IMR-90 (cell line): ENCODE results near the gene MEGF8. TPM values are rescaled to one million over a fixed set of nuclear protein-coding genes. Genes with fewer than 3 reads are reported as not detected.

ENCODE experiments used
- ATAC-seq: fragments of 200-7000 bp; cut with Tn5 transposase; 2 replicates; pipeline ENCODE4 v1.9.1; 2020; ENCODE audit warnings: low read depth, mild to moderate bottlenecking, moderate library complexity
- BruUV-seq: library from RNA; stranded (reverse); fragments of 400-500 nt; replicated peaks from 2 replicates; lab custom pipeline; 2021; lab: Mats Ljungman, UMichigan
- CTCF ChIA-PET: fragments of 300-600 bp; formaldehyde crosslinking; extraction: SDS; loops from one replicate; lab custom pipeline; 2021; ENCODE audit warnings: antibody characterized with exemption; lab: Yijun Ruan, JAX
- POLR2A ChIA-PET: fragments of 300-600 bp; sonication (Branson Sonifier 250); formaldehyde crosslinking; loops from one replicate; lab custom pipeline; 2022; ENCODE audit warnings: antibody characterized with exemption; ENCODE audit not compliant: unreplicated experiment; lab: Charles Lee
- DNase-seq: peaks from one replicate; pipeline ENCODE4 v3.0.0; 2013
- H2AFZ ChIP-seq: replicated peaks from 2 replicates; pipeline ENCODE3; 2013; ENCODE audit warnings: low read length, mild to moderate bottlenecking; ENCODE audit not compliant: poor library complexity
- H2AK5ac ChIP-seq: 2 replicates; pipeline ENCODE4 v1.6.1; 2013; ENCODE audit warnings: low read depth, low read length, inconsistent platforms
- H2AK9ac ChIP-seq: replicated peaks from 2 replicates; pipeline ENCODE3; 2013; ENCODE audit warnings: mild to moderate bottlenecking, low read depth, low read length, moderate library complexity; ENCODE audit not compliant: poor library complexity
- H2BK120ac ChIP-seq: 2 replicates; pipeline ENCODE4 v1.6.1; 2013; ENCODE audit warnings: low read depth, low read length, inconsistent platforms
- H2BK15ac ChIP-seq: 3 replicates; pipeline ENCODE4 v1.6.1; 2013; ENCODE audit warnings: low read depth, low read length, inconsistent platforms
- H2BK20ac ChIP-seq: 2 replicates; pipeline ENCODE4 v1.6.1; 2013; ENCODE audit warnings: low read depth, mild to moderate bottlenecking, inconsistent platforms, low read length, moderate library complexity
- H2BK5ac ChIP-seq: 2 replicates; pipeline ENCODE4 v1.6.1; 2013; ENCODE audit warnings: mild to moderate bottlenecking, low read depth, low read length, inconsistent platforms; ENCODE audit not compliant: poor library complexity, severe bottlenecking
- H3K14ac ChIP-seq: replicated peaks from 2 replicates; pipeline ENCODE4 v1.6.1; 2013; ENCODE audit warnings: low read depth, low read length, inconsistent platforms
- H3K18ac ChIP-seq: 2 replicates; pipeline ENCODE4 v1.6.1; 2013; ENCODE audit warnings: low read depth, low read length, control low read depth
- H3K23ac ChIP-seq: 2 replicates; pipeline ENCODE4 v1.6.1; 2013; ENCODE audit warnings: low read depth, low read length, inconsistent platforms
- H3K27ac ChIP-seq: 2 replicates; pipeline ENCODE4 v1.5.1; 2013; ENCODE audit warnings: mild to moderate bottlenecking, control low read depth, low read length; ENCODE audit not compliant: insufficient read depth
- H3K27me3 ChIP-seq: 2 replicates; pipeline ENCODE4 v1.6.1; 2013; ENCODE audit warnings: low read length; ENCODE audit not compliant: control insufficient read depth, insufficient read depth
- H3K36me3 ChIP-seq: 2 replicates; pipeline ENCODE4 v1.6.1; 2013; ENCODE audit warnings: low read length, mixed read lengths; ENCODE audit not compliant: control insufficient read depth, insufficient read depth
- H3K4ac ChIP-seq: 2 replicates; pipeline ENCODE4 v1.6.1; 2013; ENCODE audit warnings: low read depth, low read length, inconsistent platforms
- H3K4me1 ChIP-seq: 2 replicates; pipeline ENCODE4 v1.6.1; 2013; ENCODE audit warnings: low read length, mixed read lengths; ENCODE audit not compliant: control insufficient read depth, insufficient read depth
- H3K4me2 ChIP-seq: 2 replicates; pipeline ENCODE4 v1.6.1; 2013; ENCODE audit warnings: low read depth, mild to moderate bottlenecking, control low read depth, low read length, moderate library complexity
- H3K4me3 ChIP-seq: 2 replicates; pipeline ENCODE4 v1.5.1; 2013; ENCODE audit warnings: low read depth, mild to moderate bottlenecking, control low read depth, low read length, moderate library complexity; ENCODE audit not compliant: insufficient read depth
- H3K56ac ChIP-seq: 2 replicates; pipeline ENCODE4 v1.6.1; 2013; ENCODE audit warnings: low read length, inconsistent platforms; ENCODE audit not compliant: insufficient read depth; ENCODE audit errors: extremely low read depth
- H3K79me1 ChIP-seq, 2 experiments: 2 replicates each; pipeline ENCODE4 v1.6.1; 2013; ENCODE audit warnings: low read length in 2 of 2, inconsistent platforms in 1 of 2, low read depth in 1 of 2
- H3K9ac ChIP-seq: 2 replicates; pipeline ENCODE4 v1.6.1; 2013; ENCODE audit warnings: low read depth, low read length, control low read depth
- H3K9me1 ChIP-seq: 2 replicates; pipeline ENCODE4 v1.6.1; 2013; ENCODE audit warnings: low read length, inconsistent platforms; ENCODE audit not compliant: insufficient read depth
- H3K9me3 ChIP-seq: 2 replicates; pipeline ENCODE4 v1.6.1; 2013; ENCODE audit warnings: low read length; ENCODE audit not compliant: control insufficient read depth, insufficient read depth
- H4K20me1 ChIP-seq: 2 replicates; pipeline ENCODE4 v1.6.1; 2013; ENCODE audit warnings: low read length, inconsistent platforms; ENCODE audit not compliant: insufficient read depth
- H4K5ac ChIP-seq: 2 replicates; pipeline ENCODE4 v1.6.1; 2013; ENCODE audit warnings: mild to moderate bottlenecking, low read depth, low read length, control low read depth
- H4K8ac ChIP-seq, 2 experiments: 2 replicates each; pipeline ENCODE4 v1.6.1; 2013; ENCODE audit warnings: low read depth in 2 of 2, low read length in 2 of 2, control low read depth in 1 of 2, inconsistent platforms in 1 of 2
- H4K91ac ChIP-seq: 2 replicates; pipeline ENCODE4 v1.6.1; 2013; ENCODE audit warnings: low read depth, low read length, inconsistent platforms; ENCODE audit not compliant: insufficient read depth
- CEBPB ChIP-seq: IDR thresholded peaks from 2 replicates; pipeline ENCODE4 v1.6.1; 2012; ENCODE audit warnings: low read depth, low read length, improper control_type of control experiment
- CHD1 ChIP-seq: IDR thresholded peaks from 2 replicates; pipeline ENCODE4 v1.6.1; 2012; ENCODE audit warnings: low read depth, low read length, improper control_type of control experiment
- CTCF ChIP-seq: conservative IDR thresholded peaks from 2 replicates; pipeline ENCODE4 v1.5.1; 2012; ENCODE audit warnings: mild to moderate bottlenecking, low read depth, low read length, improper control_type of control experiment
- MAZ ChIP-seq: IDR thresholded peaks from 2 replicates; pipeline ENCODE4 v1.6.1; 2012; ENCODE audit warnings: low read depth, mild to moderate bottlenecking, low read length, improper control_type of control experiment, moderate library complexity, borderline replicate concordance
- MXI1 ChIP-seq: IDR thresholded peaks from 2 replicates; pipeline ENCODE4 v1.6.1; 2012; ENCODE audit warnings: low read depth, mild to moderate bottlenecking, low read length, moderate library complexity, borderline replicate concordance
- NFE2L2 ChIP-seq: fragments of 150-350 bp; IDR thresholded peaks from 2 replicates; pipeline ENCODE4 v1.6.1; 2016; ENCODE audit warnings: low read depth, mild to moderate bottlenecking, low read length
- RAD21 ChIP-seq: IDR thresholded peaks from 2 replicates; pipeline ENCODE4 v1.6.1; 2012; ENCODE audit warnings: low read length, improper control_type of control experiment
- WGBS, 2 experiments: methylation state at CpG; one replicate each; pipeline versions ENCODE4 v1.1.5 to v1.1.7; 2013; ENCODE audit warnings: missing lambda C conversion rate in 2 of 2; ENCODE audit not compliant: insufficient read length in 1 of 2; ENCODE audit errors: extremely low coverage in 2 of 2; 5-methylcytosine and 5-hydroxymethylcytosine counted together
- dilution Hi-C: fragments of 300-500 bp; cut with HindIII; formaldehyde crosslinking; loops from one replicate; pipeline ENCODE4 v1.14.3; 2018; ENCODE audit warnings: low sequenced_read_pairs; ENCODE audit not compliant: unreplicated experiment
- in situ Hi-C: fragments of 300-500 bp; cut with MboI; formaldehyde crosslinking; loops from 3 replicates; pipeline ENCODE4 v1.14.3; 2019; ENCODE audit warnings: low sequenced_read_pairs, inconsistent platforms, mixed read lengths
- intact Hi-C: fragments of 100-400 bp; cut with micrococcal nuclease; formaldehyde crosslinking; loops from 2 replicates; pipeline ENCODE4 v1.10.0; 2022
- polyA plus RNA-seq, 3 experiments: library from polyadenylated mRNA; depleted of rRNA; stranded (reverse); fragments of >200 nt; gene quantifications; 2 replicates each; pipeline ENCODE4 v1.2.3, GENCODE V29; 2012; ENCODE audit warnings: low replicate concordance in 1 of 3
- total RNA-seq: library from RNA; depleted of rRNA; stranded (reverse); fragments of >200 nt; gene quantifications from 2 replicates; pipeline ENCODE4 v1.2.3, GENCODE V29; 2012
- TF ChIP-seq, protein P1 (sequence below): fragments of 150-350 bp; IDR thresholded peaks from 2 replicates; pipeline ENCODE4 v1.6.1; 2017; ENCODE audit warnings: mild to moderate bottlenecking, antibody characterized with exemption, low read length, low read depth

The MEGF8 gene
- total and polyA plus RNA-seq, 2 of the 4 experiments (the other 2 are of a cell fraction), result 2.3 to 12.5 TPM

DNA sequence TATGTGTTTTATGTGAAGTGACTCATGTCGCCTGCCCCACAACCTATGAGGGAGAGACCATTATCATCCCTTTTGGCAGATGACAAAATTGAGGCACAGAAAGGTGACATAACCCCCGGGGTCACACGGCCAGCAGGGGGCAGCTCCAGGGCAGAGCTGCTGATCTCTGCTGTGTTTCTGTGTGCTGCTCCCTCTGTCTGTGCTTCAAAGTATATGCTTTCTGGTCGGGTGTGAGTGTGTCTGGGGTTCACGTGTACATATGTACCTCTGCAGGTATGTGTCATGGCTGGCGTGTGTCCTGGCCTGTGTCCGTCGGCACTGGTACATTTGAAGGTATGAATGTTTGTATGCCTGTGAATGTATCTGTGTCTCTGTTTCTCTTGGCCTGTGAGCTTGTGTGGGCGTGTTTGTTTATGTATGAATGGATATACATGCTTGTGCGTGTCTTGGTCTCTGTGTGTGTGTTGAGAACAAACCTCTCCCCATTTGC lies 94.7 kb downstream of the MEGF8 start:
- Histone ChIP-seq H3K14ac (no peak overlapping the region), H3K79me1 (peaks cover 4 to 19% of the 10 kb centered on the region in 2 experiments; a peak in 2 of 4 replicates), H4K91ac (no peak overlapping the region), H3K36me3 (no peaks in the 10 kb centered on the region), H3K9me3 (no peaks in the 10 kb centered on the region), H2BK15ac (no peak overlapping the region), H3K27ac (no peak overlapping the region), H3K4ac (no peak overlapping the region), H4K5ac (no peak overlapping the region), H2BK120ac (no peak overlapping the region), H4K20me1 (peaks cover 11% of the 10 kb centered on the region; the same call in 1 of the 2 replicates), H2AFZ (peak overlapping the region; percentile 73), H3K4me3 (no peak overlapping the region), H2AK9ac (peak overlapping the region; percentile 73), H3K27me3 (no peaks in the 10 kb centered on the region), H3K4me2 (peak overlapping the region; percentile 30), H2AK5ac (no peak overlapping the region), H4K8ac (no peak overlapping the region), H2BK5ac (no peak overlapping the region), H3K4me1 (peaks cover 9% of the 10 kb centered on the region), H3K23ac (no peak overlapping the region), H3K9me1 (peaks cover 11% of the 10 kb centered on the region), H3K18ac (no peak overlapping the region), H3K9ac (no peak overlapping the region), H3K56ac (no peak overlapping the region), H2BK20ac (no peak overlapping the region)
- ChIA-PET CTCF (interaction anchor here (0.6 to 1.1 kb wide), 3 partner anchors 14 to 20 kb away, joined by 3 to 8 read pairs (median 5); no protein-coding TSS in a partner anchor), POLR2A (no interaction called here)
- in situ Hi-C loops (no loop called here), dilution Hi-C loops (no loop called here), intact Hi-C loops (no loop called here)
- TF ChIP-seq MXI1 (peak; percentile 48; the same call in 1 of the 2 replicates), RAD21 (peak; percentile 12; the same call in 1 of the 2 replicates), MAZ (peak; percentile 33; the same call in 1 of the 2 replicates), NFE2L2 (no peak), CHD1 (no peak), CTCF (peak; percentile 60), CEBPB (no peak)
- TF ChIP-seq, protein P1, sequence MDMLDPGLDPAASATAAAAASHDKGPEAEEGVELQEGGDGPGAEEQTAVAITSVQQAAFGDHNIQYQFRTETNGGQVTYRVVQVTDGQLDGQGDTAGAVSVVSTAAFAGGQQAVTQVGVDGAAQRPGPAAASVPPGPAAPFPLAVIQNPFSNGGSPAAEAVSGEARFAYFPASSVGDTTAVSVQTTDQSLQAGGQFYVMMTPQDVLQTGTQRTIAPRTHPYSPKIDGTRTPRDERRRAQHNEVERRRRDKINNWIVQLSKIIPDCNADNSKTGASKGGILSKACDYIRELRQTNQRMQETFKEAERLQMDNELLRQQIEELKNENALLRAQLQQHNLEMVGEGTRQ, result peak; percentile 18; the same call in 1 of the 2 replicates
- peak; percentile 11 for ATAC-seq
- no TSS peak for BruUV-seq
- peak; percentile 78 for DNase-seq
- WGBS, 2 experiments, result 42% methylated on average over 5 of the region's 10 CpGs; no CpG with 5 or more reads in 1 of the 2 experiments
